Ramos (cell line): ENCODE measurements around the gene CYB5R2.

ENCODE experiments used
- in situ Hi-C: fragments of 300-500 bp; cut with MboI; formaldehyde crosslinking; loops from one replicate; pipeline ENCODE4 v1.14.3; 2022; ENCODE audit warnings: low sequenced_read_pairs; ENCODE audit not compliant: unreplicated experiment

The CYB5R2 gene

DNA sequence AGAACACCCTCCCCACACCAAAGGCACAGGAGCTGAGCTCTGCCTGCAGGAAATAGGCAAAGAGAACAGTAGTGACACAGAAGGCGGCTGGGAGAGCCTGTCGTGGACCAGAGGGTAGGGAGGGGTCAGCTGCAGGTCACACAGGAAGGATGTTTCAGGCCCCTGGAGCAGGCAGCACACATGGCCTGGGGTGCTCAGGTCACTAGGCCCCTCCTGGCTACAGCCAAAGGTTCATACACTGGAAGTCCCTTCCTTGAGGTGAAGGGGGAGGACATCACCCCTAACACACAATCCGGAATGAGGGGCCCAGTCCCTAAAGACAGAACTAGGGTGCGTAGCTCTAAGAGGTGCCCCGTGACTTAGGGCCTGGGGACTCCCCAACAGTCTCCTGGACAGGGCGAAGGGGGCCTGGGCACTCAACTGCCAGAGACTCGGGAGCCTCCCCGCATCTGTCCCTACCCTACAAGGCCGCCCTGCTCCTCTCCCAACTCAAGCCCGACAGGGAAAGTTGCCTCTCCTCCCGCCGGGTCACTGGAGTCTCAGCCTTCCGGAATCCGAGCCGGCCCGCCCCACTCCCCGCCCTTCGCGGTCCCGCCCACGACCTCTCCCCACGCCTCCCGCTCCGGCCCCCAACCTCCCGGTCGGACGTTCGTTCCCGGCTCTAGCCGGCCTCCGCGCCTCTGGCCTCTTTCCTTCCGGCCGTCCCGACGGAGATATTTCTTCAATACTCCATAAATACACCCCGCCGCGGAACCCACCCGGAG, at the start of gene CYB5R2:
TSS of gene CYB5R2 (minus strand) at position 541 of the 764 bp plus-strand sequence. CDS start 675 bp downstream, outside the sequence.
- in situ Hi-C loops = no loop called here

DNA sequence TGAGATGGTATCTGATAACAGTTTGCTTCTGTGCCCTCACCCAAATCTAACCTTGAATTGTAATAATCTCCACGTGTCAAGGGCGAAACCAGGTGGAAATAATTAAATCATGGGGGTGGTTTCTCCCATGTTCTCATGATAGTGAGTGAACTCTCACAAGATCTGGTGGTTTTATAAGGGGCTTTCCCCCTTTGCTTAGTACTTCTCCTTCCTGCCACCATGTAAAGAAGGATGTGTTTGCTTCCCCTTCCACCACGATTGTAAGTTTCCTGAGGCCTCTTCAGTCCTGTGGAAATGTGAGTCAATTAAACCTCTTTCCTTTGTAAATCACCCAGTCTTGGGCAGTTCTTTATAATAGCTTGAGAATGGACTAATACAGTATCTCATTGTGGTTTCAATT, 41.5 kb upstream of the CYB5R2 start:
- in situ Hi-C loops = no loop called here

DNA sequence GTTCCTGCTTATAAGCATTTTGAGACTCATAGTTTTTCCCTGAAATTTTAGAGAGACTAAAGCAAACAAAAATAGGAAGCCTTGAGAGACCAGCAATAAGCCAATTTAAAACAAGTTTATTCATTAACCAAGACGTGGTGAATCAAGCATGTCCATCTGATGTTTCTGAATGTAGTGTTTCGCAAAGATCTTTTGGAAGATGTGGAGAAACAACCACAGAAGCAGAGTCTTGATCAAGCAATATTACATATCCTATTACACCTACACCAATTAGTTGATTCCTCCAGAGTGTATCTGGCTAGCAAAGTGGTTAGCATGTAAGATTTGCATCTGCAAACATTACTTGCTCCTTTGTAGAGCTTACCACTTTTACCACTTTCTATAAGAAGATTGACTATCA, 33.1 kb upstream of the CYB5R2 start, which contains the start of gene OVCH2:
TSS of gene OVCH2 (minus strand) at position 101 of the 400 bp plus-strand sequence. CDS start at position 18, 83 bp downstream.
- in situ Hi-C loops = no loop called here

- in situ Hi-C loops = no loop called here
Measured at GRCh38 chr11:7703740-7704139, 30.4 kb upstream of the CYB5R2 start.

- in situ Hi-C loops = loop anchor here (10.0 to 25.0 kb wide), 2 partner anchors 602 to 959 kb away; no protein-coding TSS in a partner anchor
Measured at GRCh38 chr11:7696424-7696823, 23.1 kb upstream of the CYB5R2 start.

DNA sequence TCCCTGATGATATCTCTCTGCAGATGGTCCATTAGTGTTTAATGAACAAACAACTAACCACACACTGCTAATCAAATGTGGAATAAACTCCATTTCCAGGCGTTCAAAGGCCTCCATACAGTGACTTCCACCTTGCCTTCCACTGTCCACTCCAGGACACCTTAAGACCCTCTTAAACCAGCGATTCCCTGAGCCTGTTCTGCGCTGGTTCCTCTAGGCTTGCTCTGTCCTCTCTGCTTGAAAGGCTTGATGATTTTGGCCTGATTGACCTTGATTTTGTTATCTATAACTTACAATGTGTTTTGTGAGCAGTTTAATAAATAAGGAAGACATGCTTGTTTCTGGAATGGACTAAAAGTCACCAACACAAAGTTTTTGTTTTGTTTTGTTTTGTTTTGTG, 20.9 kb upstream of the CYB5R2 start:
- in situ Hi-C loops = loop anchor here (10.0 to 25.0 kb wide), 2 partner anchors 599 to 957 kb away; no protein-coding TSS in a partner anchor

DNA sequence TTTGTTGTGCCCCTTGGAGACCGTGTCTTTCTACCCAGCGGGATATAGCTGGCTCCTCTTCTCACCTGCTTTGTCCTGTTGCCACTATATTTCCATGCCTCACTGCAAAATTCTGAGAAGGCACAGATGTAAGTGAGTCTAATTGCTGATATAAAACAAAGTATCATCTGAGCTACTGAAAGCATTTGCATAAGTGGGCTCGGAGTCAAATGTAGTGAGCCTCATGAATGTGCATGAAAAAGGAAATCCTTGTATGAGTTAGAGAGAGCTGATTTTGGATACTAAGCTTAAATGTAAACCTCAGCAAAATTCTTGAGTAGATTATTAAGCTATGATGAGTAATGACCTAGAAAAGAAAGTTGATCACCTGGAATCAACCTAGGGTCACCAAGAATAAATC, 19.1 kb upstream of the CYB5R2 start:
- in situ Hi-C loops = loop anchor here (10.0 to 25.0 kb wide), 2 partner anchors 598 to 955 kb away; no protein-coding TSS in a partner anchor

- in situ Hi-C loops = loop anchor here (10.0 to 25.0 kb wide), 2 partner anchors 597 to 955 kb away; no protein-coding TSS in a partner anchor
Measured at GRCh38 chr11:7691759-7692350, 18.6 kb upstream of the CYB5R2 start.

DNA sequence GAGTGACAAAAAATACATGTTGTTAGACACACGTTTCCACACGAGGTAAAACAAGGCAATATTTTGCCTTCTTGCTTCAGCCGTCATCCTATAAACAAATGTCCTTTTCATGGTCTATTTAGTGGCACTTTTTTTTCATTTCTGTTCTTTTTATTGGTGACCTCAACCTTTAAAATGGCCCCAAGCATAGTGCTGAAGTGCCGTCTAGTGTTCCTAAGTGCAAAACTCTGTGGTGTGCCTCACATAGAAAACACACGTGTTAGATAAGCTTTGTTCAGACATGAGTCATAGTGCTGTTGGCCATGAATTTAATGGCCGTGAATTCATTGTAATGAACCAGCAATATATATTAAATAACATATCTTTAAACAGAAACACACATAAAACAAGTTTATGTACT, 17.3 kb upstream of the CYB5R2 start:
- in situ Hi-C loops = loop anchor here (10.0 to 25.0 kb wide), 2 partner anchors 596 to 953 kb away; no protein-coding TSS in a partner anchor

GRCh38 chr11:7689239-7689638, 15.9 kb upstream of the CYB5R2 start:
- in situ Hi-C loops = loop anchor here (25.0 kb wide), 1 partner anchor 952 kb away; no protein-coding TSS in a partner anchor

DNA sequence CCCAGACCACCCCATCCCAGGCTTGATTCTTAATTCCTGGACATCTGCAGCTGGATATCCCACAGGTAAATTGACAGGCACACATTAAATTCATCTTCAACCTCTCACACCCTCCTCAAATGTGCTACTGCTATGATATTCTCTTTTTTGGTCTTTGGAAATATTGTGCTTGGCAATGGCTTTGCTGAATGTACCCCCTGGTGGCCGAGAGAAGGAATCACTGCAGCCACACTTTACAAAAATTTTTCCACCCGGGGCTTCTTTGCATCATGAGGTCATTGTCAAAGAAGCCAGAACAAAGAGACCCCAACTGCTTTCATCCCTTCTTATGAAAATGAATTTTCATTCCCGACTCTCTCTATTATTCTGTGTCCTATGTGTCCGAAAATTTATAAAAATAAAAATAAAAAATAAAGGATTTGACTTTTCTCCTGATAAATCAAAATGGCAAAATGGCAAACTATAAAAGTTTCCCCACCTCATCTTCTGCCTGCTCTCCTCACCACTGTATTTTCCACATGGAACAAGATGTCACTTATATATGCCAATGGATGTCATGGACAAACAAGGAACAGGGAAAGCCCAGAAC, 15.0 kb upstream of the CYB5R2 start:
- in situ Hi-C loops = loop anchor here (25.0 kb wide), 1 partner anchor 951 kb away; no protein-coding TSS in a partner anchor

- in situ Hi-C loops = loop anchor here (25.0 kb wide), 1 partner anchor 950 kb away; no protein-coding TSS in a partner anchor
Measured at GRCh38 chr11:7687386-7687785, 14.1 kb upstream of the CYB5R2 start.

DNA sequence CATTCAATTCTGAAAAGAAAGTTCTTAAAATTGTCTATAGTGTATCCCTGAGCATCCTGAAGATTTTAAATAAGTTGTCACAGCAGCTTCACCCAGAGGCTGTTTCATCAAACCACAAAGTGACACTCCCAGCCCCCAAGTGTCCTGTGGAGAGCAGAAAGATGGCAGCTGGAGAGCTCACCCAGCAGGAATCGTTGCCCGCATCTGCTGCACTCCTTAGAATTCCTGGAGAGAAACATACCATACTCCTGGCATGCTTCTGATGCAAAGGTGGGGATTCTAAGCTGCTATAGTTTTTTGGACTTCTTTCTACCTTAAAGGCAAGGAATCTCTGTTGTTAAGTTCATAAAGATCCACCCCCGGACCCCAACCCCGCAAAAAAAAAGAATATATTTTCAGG, 13.5 kb upstream of the CYB5R2 start:
- in situ Hi-C loops = loop anchor here (25.0 kb wide), 1 partner anchor 949 kb away; no protein-coding TSS in a partner anchor

- in situ Hi-C loops = loop anchor here (25.0 kb wide), 1 partner anchor 946 kb away; no protein-coding TSS in a partner anchor
Measured at GRCh38 chr11:7683571-7683970, 10.3 kb upstream of the CYB5R2 start.

GRCh38 chr11:7677796-7678201, 4.5 kb upstream of the CYB5R2 start:
- in situ Hi-C loops = loop anchor here (25.0 kb wide), 1 partner anchor 940 kb away; no protein-coding TSS in a partner anchor

DNA sequence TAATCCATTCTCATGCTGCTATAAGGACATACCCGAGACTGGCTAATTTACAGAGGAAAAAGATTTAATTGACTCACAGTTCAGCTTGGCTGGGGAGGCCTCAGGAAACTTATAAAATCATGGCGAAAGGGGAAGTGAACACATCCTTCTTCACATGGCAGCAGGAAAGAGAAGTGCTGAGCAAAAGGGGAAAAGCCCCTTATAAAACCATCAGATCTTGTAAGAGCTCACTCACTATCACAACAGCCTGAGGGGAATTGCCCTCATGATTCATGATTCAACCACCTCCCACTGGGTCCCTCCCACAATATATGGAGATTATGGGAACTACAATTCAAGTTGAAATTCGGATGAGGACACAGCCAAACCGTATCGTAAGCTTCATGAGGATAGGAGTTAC, 3.8 kb upstream of the CYB5R2 start:
- in situ Hi-C loops = loop anchor here (25.0 kb wide), 1 partner anchor 940 kb away; no protein-coding TSS in a partner anchor

- in situ Hi-C loops = loop anchor here (25.0 kb wide), 1 partner anchor 938 kb away; no protein-coding TSS in a partner anchor
Measured at GRCh38 chr11:7675631-7676030, 2.3 kb upstream of the CYB5R2 start.

GRCh38 chr11:7673724-7674434, 579 bp upstream of the CYB5R2 start:
- in situ Hi-C loops = no loop called here

- in situ Hi-C loops = no loop called here
Measured at GRCh38 chr11:7672276-7672959, 882 bp downstream of the CYB5R2 start.
